NCI-H446 treated with DMSO at 0.1 percent for 48 hours (cell line): ENCODE results near the gene LTBP2.
"Not testable (repeated sequence)": the region's sequence is repeated elsewhere in the genome, so short reads cannot be mapped to it uniquely, and the experiment has no call there.

Source experiments
- DNase-seq: peaks from one replicate; lab custom pipeline; 2025; lab: John Stamatoyannopoulos, UW

Gene LTBP2

GRCh38 chr14:74482571-74482970, 129.5 kb downstream of the LTBP2 start:
- DNase-seq = no peak

- no peak for DNase-seq
Observed at GRCh38 chr14:74480046-74480445, 132.0 kb downstream of the LTBP2 start.

GRCh38 chr14:74478996-74479635, 132.9 kb downstream of the LTBP2 start:
- no peak for DNase-seq

- no peak for DNase-seq
Observed at GRCh38 chr14:74476607-74477006, 135.4 kb downstream of the LTBP2 start.

GRCh38 chr14:74476107-74476506, 135.9 kb downstream of the LTBP2 start:
- no peak for DNase-seq

- no peak for DNase-seq
Observed at GRCh38 chr14:74475678-74476077, 136.4 kb downstream of the LTBP2 start.

GRCh38 chr14:74474376-74474775, 137.7 kb downstream of the LTBP2 start:
- DNase-seq = no peak

- no peak for DNase-seq
Observed at GRCh38 chr14:74472601-74473000, 139.4 kb downstream of the LTBP2 start.

DNA sequence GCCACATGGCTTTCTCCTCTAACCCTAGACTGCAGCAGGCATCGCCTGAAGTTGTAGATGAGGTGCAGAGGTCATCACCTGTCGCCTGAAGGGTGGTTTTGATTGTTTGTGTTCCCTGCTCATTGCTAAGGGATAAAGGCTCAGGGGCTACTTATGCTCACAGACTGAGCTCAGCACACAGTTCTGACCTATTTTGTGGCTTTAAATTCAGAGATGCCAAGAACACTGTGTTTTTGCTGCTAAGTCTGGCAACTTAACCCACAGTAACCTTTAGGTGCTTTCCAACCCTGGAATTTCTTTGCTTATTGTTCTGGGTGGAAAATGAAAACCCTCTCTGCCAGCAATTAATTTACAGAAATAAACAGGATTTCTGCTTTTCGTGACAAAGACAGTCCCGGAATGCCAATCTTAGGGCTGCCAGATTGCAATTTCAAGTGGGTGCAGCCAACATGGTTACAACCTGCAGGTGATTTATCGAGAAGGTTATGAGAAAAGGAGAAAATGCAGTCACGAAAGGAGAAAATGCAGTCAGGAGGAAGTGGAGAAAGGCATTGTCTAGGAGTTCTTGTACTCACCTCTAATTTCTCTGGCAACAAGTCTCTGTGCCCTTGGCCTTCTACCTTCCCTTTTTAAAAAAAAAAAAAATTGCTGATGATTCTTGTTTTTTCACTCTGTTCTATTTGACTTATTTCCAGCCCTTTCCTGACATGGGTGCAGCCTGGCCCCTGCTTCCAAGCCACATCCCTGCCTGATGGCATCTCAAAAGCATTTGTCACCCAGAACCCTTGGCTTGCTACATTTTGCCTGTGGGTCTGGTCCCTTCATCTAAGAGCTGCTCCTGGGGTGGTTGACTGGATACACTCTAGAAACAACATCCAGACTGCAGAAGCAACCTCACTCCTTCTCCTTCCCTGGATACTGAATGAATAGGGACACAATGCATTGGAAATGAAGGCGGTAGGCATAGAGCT, 142.2 kb downstream of the LTBP2 start:
- DNase-seq = no peak

GRCh38 chr14:74468513-74468912, 143.5 kb downstream of the LTBP2 start:
- no peak for DNase-seq

DNA sequence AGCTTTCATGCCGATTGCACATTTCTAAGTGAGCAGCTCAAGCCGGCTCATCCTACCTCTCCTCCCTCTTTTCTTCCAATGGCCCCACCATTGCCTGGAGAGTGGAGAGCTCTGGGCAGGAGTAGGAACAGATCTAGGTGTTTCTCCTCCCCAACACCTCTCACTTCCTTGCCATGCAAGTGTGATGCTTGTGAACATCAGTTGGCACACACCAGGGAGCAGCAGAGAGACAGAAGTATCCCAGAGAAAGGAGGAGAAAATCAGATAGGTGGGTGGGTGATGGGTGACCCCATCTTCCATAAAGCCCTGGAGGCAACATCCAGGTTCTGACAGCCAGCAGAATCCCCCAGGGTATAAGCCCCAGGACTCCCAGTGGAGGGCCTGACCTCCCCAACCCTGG, 146.7 kb downstream of the LTBP2 start:
- DNase-seq = no peak

DNA sequence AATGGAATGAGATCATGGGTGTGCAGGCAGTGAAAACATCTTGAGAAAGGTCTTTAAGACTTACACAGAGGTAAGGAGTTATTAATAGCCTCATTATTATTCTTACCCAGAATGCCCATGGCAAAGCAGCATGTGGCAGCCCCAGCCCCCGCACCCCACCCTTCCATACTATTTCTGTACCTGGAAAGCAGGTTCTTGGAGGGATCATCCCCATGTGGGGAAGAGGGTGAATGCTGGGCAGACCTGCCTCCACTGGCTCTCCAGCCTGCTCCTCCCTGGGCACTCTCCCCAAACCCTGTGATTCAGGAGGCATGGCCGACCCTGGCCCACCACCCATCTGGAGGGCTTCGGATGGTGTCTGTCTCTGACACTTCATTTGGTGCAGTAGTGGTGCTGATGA, 147.3 kb downstream of the LTBP2 start:
- DNase-seq = no peak

DNA sequence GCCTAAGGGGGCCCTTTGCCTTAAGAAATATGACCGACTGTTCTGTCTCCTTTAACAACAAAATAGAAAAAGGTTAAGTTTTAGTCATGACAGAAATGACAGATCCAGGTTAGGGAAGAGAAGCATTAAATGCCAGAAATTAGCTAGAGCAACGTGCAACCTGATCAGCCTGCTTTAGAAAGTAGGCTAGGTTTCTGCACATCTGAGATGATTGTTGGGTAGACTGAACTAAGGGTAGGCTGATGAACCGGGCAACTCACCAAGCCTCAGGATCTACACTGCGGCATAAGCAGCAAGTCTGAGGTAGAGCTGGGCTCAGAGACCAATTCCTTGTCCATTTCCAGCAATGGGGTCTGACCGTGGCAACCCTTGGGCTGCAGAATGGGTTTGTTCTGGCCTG, 148.3 kb downstream of the LTBP2 start:
- no peak for DNase-seq

DNA sequence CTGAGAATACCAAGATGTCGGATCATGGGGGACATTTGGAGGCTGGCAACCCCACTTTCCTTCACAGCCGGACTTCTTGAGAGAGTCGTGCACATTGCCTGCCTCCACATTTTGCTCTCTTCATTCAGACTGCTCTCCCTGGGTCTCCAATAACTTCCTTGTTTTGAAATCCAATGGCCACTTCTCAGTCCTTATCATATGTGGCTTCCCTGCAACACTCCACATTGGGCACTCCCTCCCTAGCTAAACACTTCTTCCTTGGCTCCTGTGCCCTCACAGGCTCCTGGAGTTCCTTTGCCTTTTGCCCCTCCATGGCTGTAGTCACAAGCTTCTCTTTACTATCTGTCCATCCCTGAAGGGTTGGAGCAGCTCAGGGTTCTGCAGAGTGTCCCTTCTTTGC, 149.0 kb downstream of the LTBP2 start:
- no peak for DNase-seq

GRCh38 chr14:74459976-74460375, 152.1 kb downstream of the LTBP2 start:
- no peak for DNase-seq

DNA sequence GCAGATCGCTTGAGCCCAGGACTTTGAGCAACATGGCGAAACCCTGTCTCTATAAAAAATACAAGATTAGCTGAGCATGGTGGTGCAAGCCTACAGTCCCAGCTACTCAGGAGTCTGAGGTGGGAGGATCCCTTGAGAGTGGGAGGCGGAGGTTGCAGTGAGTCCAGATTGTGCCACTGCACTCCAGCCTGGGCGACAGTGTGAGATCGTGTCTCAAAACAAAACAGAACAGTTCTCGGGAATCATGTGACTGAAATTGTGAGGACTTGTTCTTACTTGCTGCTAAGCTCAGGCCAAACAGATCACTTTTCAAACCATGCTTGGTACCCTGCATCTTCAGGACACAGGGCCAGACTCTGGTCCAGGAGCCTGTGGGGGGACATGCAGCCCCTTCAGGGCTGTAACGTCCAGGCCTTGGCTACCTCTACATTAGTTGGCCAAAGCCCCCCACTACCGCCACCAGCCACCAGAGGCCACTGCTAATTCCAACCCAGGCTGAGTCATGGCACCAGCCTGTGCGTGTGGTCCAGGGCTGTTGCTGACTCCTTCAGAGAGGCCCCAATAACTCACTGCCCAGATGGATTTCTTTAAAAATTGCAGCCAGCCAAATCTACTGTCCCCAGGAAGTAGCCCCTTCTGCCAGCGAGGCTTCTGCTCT, 152.6 kb downstream of the LTBP2 start:
- no peak for DNase-seq

GRCh38 chr14:74457565-74457895, 154.5 kb downstream of the LTBP2 start:
- no peak for DNase-seq

- no peak for DNase-seq
Observed at GRCh38 chr14:74456684-74457564, 155.1 kb downstream of the LTBP2 start.

- not testable (repeated sequence) for DNase-seq
Observed at GRCh38 chr14:74454397-74454796, 157.6 kb downstream of the LTBP2 start.
